Myocyte (in vitro differentiated cells): ENCODE results near the gene CHD2. TPM values are rescaled to one million over a fixed set of nuclear protein-coding genes. Genes with fewer than 3 reads are reported as not detected.
"Not testable (repeated sequence)": the region's sequence is repeated elsewhere in the genome, so short reads cannot be mapped to it uniquely, and the experiment has no call there.

Source experiments
- DNase-seq: peaks from one replicate; pipeline ENCODE4 v3.0.0-alpha.2; 2012; ENCODE audit warnings: low read depth
- polyA plus RNA-seq: library from polyadenylated mRNA; unstranded; fragments of >200 nt; gene quantifications from one replicate; pipeline ENCODE4 v1.2.1, GENCODE V29; 2012; ENCODE audit warnings: missing spikeins
- total RNA-seq: library from RNA; depleted of rRNA; stranded (reverse); fragments of >200 nt; gene quantifications from 2 replicates; pipeline ENCODE4 v1.2.3, GENCODE V29; 2014

Gene CHD2
- total RNA-seq, result 47.7 and 52.4 TPM in 2 replicates
- polyA plus RNA-seq, result 31.4 TPM

DNA sequence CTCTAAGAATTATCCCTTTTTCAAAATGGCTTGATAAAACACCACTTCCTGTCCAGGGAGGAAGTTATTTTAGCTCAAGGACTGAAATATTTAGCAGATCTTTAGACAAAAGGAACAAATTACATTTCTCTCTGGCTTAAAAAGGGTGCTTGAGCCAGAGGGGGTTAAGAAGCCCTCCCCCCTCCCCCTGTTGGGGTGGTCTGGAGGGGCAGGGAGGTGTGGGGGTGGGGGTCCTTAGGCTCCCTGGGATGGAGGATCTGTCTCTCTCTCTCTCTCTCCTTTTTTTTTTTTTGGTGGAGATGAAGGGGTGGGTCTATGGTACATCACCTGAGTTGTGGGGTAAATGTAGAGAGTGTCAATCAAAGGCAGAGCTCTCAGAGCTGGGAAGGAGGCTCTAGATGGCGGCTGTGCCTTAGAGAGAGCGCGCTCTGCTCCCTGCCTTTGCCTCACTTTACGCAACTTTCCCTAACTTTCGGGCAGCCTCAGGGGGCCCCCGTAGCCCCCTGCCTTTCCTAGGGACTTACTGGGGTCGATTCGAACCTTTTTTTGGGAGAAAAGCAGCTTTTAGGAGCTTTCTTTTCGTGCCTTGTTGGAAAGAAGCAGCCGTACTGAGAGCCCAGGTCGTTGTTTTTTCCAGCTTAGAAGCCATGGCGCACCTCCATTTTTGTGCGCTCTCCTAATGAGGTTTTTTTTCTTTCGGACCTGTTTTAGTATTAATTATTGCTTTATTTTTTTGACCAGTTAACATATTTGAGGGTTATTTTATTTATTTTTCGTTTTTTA, at the start of gene CHD2:
CHD2 (plus strand) TSS at position 377 of the 783 bp plus-strand sequence. CDS start 914 bp downstream, outside the sequence.
- DNase-seq, result peak; percentile 82

DNA sequence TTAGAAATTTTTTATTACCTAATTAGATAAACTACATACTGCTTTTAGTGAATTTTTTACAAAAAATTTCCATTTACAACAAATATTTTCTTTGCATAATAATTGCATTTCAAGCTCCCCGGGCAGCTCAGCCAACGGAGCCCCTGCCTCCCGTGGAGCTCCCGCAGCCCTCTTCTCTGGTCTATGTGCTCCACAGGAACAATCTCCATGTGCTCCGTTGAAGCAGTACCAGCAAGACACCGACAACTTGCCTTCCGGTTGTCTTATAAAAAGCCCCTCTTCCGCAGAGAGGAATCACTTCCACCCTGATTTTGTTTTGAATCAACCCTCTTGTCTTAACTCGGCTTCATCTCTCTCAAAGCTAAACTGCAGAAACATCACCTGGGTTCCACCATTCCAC, 46.9 kb upstream of the CHD2 start:
- DNase-seq, result no peak

DNA sequence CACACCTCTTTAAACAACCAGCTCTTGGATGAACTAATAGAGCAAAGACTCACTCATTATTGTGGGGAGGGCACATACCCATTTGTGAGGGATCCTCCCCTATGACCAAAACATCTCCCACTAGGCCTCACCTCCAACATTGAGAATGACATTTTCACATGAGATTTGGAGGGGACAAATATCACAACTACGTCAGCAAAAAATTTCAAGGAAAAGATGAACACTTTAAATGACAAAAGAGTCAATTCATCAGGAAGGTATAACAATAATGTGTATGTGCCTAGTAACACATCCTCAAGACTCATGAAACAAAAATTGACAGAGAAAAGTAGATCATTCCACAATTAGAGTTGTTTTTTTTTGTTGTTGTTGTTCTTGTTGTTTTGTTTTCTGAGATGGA, 38.4 kb upstream of the CHD2 start:
- DNase-seq, result no peak

DNA sequence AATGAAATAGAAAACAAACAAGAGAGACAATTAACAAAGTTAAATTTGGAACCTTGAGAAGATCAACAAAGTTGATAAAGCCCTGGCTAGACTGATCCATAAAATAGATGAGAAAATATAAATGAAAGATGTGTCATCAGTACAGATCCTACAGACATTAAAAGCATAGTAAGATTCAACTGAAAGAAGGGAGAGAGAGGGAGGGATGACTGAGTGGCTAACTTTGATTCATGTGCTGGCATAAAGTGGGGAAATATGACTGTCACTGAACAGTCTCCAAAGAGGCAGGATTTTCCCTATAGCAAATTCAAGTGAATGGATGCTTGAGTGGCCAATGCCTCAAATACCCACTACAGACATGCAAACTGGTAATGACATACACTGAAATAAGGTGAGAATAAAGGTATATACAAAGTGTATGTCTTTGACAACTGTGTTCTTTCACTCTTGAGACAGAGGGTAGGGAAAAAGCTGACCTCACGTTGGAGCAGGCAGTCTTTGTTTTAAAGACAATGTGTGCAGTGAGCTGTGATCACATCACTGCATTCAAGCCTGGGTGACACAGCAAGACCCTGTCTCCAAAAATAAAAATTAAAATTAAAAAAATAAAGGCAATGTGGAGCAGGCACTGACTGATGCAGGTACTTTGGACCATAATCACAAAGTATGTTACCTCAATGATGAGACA, 35.9 kb upstream of the CHD2 start:
- no peak for DNase-seq

DNA sequence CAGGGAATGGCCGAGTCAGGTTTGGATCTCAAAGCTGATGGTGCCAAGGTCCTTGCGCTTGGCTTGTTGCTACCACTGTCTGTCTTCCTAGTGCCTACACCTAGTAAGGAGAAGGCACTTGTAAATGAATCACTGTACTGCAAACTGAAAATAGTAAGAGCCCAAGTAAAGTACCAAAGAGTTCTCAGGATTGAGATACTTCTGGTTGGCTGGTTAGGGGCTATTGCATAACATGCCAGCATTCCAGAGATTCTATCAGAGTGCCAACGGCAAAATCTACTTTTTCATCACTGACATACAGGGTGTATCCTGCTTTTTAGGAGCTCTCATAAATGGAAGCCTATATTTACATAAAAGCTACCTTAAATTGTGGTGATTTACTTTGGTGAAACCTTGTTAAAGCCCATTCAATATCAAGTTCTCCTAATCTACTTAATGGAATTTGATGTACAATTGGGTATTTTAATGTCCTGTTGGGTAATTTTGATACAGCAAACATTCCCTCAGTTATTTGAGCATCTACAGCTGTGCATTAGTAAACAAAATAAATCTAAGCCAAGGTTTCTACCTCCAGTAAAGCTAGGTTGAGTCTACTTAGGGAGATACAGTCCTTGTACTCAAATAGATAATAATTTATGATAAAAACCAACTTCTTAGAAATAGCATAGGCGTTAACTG, 30.7 kb upstream of the CHD2 start:
- peak; percentile 49 for DNase-seq

DNA sequence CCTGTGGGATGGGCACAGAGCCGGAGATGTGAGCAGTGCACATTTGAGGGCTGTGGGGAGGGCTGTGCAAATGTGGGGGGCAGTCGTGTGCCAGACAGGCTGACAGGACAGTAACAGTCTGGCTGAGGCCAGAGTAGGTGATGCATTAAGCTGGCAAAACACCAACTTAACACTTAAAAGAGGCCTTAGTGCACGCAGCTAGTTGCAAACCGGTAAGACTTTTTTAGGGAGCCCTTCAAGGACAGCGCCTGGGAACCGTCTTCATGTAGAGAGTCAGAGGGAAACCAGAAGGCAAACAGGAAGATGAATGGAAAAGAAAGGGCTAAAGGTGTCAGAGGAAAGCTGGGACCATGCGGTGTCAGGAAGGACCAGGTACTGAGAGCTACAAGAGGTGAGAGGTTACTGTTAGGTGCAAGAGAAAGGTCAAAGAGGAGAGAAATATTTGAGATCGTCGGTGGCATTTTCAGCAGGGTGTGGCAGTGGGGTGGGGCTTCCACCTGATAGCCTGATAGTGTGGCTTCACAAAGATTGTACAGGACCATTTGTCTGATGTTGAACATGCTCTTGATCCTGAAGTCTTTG, 30.0 kb upstream of the CHD2 start:
- DNase-seq, result no peak

DNA sequence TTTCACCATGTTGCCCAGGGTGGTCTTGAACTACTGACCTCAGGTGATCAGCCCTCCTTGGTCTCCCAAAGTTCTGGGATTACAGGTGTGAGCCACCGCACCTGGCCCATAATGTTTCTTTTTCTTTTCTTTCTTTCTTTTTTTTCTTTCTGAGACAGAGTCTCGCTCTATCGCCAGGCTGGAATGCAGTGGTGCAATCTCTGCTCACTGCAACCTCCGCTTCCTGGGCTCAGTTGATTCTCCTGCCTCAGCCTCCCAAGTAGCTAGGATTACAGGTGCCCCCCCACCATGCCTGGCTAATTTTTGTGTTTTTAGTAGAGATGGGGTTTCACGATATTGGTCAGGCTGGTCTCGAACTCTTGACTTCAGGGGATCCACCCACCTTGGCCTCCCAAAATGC, 27.2 kb upstream of the CHD2 start:
- DNase-seq, result not testable (repeated sequence)

DNA sequence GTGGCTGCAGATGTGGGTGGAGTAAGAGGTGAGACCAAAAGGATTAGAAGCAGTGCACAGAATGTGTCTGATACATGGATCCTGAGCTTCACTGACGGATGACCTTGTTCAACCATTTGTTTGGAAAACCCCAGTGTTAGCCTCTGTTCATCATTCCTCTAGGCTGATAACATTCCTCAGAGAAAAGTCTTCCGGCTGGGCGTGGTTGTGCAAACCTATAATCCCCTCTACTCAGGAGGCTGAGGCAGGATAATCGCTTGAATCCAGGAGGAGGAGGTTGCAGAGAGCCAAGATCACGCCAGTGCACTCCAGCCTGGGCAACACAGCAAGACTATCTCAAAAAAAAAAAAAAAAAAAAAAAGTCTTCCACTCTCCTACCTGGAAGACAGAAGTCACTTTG, 23.1 kb upstream of the CHD2 start:
- no peak for DNase-seq

DNA sequence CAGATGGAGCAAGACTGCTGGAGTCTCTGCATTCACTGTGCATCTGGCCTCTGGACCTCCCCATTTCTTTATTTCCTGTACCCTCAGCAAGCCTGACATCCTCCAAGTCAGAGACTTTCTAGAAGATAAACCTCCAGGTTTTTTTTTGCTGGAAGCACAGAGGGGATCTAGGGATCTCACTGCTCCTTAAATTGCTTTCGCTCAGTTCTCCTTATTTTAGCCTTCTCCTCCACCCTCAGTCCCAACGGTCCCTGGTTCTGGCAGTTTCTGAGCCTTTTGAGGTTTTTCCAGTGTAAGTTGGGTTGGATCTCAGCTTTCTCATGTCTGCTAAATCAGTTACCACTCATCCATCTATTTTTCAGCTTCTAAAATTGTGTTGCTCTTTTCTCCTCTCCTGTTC, 22.7 kb upstream of the CHD2 start:
- DNase-seq, result no peak

DNA sequence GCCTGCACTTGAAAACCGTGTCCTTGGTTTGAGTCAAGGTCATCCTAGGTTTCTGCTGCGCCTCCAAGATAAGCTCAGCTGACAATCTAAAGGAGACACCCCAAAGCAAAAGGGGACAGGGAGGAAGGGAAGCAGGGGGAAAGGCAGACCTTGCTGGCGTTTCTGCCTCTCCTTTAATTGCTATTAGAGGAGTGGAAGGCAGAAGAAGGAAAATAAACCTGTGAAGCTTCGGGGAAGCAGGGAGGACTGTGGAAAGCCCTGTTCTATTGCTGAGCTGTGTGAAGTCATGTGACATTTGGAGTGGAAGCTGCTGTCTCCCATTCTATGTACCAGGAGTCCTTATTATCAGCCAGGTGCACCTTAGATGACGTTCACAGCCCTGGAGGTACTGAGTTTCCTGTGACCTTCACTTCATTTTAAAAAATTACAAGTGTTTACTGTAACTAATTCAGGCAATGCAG, 21.5 kb upstream of the CHD2 start:
- no peak for DNase-seq

DNA sequence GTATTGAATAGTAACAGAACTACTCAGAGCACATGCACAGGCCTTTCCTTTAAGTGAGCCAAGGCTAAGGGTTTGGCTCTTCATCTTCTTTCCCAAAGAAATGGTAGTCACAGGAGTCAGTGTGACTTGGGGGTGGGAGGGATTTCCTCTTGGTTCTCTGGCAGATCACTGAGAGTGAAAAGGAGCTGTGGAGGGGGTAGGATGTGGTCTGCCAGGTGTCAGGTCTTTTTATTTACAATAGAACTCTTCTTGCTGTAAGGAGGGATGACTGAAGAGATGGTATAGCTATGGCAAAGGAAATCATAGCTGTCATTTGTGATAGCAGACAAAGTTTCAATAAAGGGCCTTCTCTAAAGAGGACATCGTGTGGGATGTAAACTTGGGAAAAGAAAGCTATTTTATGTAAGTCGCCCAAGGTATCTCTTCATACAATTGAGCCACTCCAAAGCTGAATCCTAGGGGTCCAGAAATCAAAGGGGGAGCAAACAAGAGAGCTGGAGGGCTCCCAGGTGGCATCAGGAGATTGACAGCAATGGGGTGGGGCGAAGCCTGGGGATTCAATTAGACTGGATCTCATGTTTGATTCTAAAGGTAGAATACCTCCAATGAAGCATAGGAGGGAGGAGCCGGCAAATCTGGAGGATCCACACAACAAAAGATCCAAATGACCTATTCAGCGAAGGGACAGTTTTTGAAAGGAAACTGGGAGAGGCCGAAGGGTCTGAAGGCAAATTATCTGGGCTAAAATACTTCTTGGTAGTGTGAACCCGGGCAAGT, 20.0 kb upstream of the CHD2 start:
- no peak for DNase-seq

DNA sequence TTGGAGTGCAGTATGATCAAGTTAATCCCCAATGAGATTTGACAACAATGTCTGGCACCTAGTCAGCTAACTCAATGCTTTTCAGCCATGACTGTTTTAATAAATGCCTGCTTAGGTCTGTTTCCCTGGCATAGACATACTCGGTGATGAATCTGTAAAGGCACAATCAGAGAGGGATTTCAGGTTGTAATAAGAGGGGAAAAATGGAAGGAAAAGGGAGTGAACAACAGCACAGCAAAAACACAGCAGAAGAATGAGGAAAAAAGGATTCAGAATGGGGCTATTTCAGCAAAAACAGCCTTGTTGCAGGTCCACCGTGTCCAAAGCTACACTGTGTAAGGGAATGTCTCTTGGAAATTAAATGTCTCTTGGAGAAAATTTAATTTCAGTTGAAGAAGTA, 19.3 kb upstream of the CHD2 start:
- DNase-seq, result no peak

DNA sequence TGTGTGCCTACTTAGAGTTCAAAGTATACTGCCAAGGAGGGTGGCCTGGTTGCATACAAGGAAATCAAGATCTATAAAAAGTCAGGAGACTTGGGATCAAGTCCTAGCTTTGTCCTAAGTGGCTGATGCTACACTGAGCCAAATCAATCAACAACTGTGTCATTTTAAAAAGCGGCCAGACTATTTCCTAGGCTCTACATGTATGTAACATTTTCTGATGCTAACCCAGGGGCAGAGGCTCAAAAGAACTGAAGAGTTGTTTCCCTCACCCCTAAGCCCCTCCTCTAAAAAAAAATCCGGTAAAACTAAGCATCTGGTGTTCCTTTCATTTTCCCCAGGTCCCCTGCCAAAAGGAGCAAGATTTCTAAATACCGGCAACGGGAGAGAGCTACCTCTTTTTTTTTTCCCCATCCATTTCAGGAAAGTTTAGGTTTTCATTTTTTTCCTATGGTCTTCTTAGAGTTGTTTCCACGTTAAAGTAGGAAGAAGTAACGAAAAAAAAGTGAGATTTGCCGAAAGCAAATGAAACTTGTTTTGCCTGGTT, 18.8 kb upstream of the CHD2 start:
- DNase-seq, result peak; percentile 41

DNA sequence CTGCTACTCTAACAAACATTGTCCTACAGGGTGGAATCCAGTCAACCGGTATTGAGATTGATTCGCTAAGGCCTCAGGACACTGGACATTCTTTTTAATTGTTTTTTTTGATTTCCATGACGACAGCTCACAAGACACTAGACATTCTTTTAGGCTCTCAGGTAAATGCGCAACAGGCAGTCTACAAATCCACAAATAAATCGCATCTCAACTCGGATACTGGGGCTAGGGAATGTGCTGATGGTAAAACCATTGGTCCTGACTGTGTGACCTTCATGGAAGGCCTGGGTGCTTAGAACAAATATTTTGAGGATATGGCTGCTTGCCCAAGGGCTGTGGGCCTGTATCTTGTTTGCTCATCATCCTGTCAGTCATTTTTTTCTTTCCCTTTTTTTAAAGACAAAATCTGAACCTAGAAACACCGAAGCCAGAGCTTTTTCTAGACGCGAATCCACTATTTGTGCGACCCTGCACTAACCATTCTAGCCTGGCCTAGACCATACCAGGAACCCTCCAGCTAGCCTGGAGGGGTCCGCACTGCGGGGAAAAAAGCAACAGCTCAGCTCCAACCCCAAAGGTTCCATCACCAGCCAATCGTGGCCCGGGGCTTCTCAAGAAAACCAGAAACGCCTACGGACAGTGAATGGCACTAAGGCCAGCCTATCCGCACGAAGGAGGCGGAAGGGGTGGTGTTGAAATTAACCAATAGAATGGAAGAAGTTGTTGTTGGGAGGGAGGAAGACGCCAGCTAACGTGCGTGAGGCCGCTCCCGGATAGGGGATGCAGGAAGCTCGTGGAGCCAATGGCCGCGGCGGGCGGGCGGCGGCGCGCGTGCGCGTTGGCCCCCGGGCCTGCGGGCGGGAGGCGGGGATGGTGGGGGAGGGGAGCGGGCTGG, 18.1 kb upstream of the CHD2 start:
- DNase-seq, result peak; percentile 100

DNA sequence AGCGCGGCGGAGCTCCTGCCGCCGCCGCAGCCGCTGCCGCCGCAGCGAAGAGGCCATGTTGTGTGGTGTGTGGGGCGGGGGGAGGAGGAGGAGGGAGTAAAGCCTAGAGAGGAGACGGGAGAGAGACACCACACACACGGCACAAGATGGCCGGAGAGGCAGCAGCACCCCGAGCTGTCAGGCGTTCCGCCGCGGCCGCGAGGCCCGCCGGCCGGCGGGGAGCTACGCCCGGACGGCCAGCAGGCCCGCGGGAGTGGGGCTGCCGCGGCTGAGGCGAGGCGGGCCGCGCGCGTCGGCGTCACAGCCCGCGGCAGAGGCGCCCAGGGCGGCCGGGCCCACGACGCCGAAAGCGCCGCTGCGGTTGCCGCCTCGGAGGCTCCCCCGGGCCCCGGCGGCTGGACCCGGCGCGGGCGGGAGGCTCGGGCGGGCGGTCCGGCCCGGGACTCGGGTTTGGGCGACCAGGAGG, 17.4 kb upstream of the CHD2 start:
- DNase-seq, result no peak

DNA sequence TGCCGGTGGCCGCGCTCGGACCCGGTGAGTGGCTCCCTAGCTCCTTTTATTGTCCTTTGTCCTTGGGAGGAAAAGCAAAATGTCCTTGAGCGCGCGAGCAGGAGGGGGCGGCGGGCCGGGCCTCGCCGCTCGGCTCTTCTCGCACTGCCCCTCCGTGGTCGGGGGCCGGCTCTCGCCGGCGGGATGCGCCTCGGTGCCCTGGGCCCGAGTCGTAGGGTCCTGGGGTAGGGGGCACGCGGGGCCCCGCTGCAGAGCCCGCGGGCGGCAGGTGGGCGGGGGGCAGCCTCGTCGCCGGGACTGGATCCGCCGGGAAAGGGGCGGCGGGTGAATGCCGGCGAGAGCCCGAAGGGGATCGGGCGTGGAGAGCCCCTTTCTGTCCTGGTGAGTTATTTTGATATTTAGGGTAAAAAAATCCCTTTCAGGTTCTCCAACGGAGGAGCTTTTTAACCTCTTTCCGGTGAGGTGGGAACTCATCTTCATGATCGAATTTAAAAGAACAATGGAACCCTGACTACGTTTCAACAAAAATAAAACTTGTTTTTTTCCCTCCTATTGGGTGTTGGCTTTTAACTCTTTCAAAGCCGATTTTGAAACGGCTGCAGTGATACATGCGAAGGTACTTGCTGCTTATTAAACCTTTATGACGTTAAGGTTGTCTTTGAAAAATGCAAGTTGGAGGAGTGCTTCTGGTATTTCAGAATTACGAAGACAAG, 16.8 kb upstream of the CHD2 start:
- DNase-seq, result peak; percentile 54

DNA sequence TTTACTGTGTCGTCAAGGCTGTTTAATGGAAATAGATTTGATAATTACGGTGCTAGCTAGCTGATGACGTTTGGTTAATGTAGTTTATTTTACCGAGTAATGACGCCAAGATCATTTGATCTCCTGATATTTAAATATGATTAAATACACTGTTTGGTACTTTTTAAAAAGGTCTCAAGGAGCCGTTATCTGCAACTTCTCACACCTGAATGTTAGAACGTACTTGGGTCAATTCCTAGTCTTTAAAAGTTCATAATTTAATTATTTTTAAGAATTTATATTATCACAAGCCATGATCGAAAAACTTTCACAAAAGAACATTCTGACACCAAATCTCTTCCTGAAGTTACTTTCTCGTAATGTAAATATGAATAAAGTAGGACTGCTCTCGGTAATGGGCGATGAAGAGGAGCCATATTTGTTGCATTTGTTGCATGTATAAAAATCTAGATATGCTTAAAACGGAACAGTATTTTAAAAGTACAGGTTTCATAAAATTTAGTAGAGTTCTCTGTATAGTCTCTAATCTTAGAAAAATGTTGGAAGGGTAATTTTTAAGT, 16.2 kb upstream of the CHD2 start:
- peak; percentile 26 for DNase-seq

DNA sequence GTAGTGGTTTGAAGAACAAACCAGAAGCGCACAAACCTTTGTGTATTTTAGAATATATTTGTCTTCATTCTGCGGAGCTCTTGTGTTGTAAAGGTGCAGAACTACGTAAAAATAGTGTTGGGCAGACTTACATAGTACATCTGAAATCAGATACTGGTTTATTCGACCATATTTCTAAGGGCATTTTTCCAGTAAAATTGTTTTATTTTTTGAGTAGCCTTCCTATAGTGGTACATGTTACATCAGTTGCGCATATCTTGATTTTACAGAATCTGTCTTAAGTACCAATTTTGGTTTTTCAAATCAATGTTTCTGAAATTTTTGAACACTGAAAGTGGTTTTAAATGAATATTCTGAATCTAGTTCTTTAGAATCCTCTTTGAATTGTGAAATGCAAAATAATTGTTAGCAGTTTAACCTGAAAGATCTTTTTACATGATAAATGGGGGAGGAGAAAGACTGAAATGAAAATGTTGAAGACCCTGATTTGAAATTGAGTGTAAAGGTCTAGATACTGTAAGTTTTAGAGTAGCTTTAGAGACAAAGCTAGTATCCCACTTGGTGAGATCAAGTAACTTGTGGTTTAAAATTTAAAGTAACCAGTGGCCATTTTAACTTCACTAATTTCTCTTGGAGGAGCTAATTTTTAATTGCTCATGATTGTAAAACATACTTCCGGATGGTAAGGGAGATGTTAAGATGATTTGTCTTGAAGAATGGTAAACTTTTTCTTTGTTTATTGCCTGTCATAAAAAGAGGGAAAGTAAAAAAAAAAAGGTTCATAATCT, 15.5 kb upstream of the CHD2 start:
- peak; percentile 56 for DNase-seq
